HG03575 (cell line): ENCODE data around the gene HEY2.
"Not testable (repeated sequence)": the region's sequence is repeated elsewhere in the genome, so short reads cannot be mapped to it uniquely, and the experiment has no call there.

Experiments used
- ATAC-seq: cut with Tn5 transposase; IDR thresholded peaks from one replicate; pipeline ENCODE4 v1.9.1; 2021; ENCODE audit not compliant: unreplicated experiment, insufficient number of reproducible peaks, low FRiP score; ENCODE audit errors: extremely low read depth

The HEY2 gene

DNA sequence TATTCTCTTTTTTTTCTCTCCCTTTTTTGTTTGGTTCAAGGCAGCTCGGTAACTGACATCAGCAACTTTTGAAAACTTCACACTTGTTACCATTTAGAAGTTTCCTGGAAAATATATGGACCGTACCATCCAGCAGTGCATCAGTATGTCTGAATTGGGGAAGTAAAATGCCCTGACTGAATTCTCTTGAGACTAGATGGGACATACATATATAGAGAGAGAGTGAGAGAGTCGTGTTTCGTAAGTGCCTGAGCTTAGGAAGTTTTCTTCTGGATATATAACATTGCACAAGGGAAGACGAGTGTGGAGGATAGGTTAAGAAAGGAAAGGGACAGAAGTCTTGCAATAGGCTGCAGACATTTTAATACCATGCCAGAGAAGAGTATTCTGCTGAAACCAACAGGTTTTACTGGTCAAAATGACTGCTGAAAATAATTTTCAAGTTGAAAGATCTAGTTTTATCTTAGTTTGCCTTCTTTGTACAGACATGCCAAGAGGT lies 10.6 kb downstream of the HEY2 start:
- ATAC-seq: no peak

DNA sequence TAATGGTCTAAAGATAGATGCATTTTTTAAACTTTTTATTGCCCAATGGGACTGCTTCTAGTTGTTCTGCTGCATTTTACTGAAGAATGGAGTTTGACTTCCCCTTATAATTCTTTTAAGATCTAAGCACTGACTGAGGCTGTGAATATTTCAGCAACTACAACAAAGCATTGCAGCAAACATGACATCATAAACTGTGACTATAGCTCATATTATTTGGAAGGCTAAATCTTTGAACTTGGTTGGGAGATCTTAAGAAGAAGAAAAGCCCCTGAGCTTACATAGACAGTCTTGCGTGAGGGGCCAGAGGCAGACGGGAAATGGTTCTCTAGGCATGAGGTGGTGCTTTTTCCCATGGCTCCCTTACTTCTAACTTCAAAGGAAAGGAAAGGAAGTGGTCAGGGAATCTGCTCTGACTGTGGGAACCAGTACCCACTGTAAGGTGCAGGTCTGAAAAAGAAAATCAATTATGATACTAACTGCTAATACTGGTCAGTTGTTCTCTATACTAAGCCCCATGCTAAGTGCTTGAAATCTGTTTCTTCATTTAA lies 14.8 kb downstream of the HEY2 start:
- ATAC-seq: no peak

DNA sequence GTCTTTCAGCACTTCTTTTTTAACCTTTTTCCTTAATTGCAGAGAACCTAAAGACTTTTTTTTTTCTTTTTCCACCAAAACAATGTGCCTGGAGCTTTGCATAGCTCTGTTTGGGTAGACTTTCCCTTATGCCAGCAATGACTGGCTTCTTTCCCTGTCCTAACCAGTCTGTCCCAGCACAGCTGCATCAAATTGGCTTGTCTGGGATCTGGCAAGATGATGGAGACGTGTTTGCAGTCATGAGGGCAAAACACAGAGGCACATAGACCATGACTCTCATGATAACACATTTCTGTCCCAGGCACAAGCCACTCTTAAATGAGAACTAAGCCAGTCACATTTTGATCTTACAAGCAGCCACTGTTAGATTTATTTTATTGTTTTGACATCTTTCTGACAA lies 16.5 kb downstream of the HEY2 start:
- no peak for ATAC-seq

DNA sequence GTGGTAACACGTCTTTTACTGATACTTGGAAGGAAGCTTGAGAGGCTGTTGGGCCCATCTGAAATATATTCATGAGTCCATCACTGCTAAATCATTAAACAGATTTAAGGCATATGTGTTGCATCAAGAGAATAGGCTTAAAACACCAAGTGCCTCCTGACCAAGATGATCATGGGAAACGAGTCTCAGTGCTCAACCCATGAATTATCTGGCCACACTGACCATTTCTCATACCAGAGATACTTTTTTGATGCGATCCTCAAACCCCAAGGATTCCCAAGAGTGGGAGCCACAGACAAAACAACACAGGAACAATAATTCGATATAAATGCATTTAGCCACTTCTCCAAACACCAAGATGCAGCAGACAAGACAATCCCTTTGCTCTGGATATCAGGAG lies 17.2 kb downstream of the HEY2 start:
- no peak for ATAC-seq

DNA sequence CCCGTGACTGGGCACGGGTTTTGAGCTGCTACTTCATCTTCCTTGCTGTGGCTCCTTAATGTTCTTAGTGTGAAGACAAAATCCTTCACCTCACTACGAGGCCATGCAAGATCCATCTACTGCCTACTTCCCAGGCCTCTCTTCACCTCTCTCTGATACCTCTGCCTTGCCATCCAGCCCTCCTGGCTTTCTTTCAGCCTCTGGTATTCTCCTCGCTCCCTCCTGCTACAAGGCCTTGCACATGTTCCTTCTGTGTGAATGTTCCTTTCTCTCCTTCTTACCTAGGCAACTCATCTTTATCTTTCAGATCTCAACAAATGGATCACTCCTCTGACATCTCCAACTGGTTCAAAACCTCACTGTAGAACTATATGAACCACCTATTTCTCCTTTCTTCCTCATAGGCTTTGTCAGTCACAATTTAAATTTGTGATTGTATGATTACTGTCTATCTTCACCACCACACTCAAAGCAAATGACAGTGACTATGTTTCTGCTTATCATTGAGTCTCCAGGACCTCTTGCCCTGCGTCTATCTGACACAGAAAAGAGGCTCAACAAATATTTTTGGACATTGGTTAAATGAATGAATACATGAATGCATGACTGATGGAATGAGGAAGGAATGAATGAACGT lies 19.8 kb downstream of the HEY2 start:
- no peak for ATAC-seq

DNA sequence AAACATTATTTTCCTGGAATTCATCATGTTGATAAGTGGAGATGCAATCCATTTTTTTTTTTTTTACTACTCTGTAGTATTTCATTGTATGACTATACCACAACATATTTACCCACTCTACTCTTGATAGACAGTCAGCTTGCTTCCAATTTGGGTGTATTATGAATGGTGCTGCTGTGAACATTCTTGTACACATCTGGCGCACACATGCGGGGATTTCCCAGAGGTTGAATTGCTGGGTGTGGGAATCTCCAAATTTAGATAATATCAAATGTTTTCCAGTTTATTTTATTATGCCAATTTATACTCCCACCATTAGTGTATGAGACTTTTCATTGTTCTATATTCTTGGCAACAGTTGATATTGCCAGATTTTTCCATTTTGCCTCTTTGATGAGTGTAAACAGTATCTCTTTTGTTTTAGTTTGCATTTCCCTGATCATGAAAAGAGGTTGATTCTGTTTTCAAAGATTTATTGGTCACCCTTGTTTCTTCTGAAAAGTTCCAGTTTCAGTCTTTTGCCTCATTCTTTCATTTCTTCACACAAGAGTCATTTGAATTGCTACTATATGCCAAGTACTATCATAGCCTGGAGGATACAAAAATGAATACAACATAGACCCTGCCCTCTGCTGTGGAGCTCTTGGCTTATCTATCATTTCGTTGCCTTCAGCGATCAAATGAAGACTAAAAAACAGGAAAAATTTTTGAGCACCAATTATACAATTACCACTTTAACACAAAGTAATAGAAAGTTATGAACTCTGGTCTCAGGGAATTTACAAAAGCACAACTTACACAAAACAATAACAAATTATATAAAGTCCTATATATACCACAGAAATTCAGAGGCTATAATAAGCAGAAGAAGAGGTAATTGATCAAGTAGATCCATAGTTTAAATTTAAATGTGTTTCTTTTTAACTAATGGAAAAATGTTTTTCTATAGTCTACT lies 24.2 kb downstream of the HEY2 start:
- no peak for ATAC-seq

DNA sequence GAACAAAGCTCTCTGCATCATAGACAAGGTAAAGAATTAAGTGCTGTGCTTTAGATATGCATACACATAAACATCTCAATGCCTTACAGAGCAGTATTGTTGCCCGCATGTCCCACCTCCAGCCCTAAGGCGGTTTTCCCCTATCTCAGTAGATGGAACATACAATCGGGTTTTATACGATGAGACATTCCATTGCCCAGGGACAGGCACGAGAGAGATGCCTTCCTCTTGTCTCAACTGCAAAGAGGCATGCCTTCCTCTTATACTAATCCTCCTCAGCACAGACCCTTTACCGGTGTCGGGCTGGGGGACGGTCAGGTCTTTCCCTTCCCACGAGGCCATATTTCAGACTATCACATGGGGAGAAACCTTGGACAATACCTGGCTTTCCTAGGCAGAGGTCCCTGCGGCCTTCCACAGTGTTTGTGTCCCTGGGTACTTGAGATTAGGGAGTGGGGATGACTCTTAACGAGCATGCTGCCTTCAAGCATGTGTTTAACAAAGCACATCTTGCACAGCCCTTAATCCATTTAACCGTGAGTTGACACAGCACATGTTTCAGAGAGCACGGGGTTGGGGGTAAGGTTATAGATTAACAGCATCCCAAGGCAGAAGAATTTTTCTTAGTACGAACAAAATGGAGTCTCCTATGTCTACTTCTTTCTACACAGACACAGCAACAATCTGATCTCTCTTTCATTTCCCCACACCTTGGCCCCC lies 26.8 kb downstream of the HEY2 start:
- ATAC-seq: not testable (repeated sequence)

DNA sequence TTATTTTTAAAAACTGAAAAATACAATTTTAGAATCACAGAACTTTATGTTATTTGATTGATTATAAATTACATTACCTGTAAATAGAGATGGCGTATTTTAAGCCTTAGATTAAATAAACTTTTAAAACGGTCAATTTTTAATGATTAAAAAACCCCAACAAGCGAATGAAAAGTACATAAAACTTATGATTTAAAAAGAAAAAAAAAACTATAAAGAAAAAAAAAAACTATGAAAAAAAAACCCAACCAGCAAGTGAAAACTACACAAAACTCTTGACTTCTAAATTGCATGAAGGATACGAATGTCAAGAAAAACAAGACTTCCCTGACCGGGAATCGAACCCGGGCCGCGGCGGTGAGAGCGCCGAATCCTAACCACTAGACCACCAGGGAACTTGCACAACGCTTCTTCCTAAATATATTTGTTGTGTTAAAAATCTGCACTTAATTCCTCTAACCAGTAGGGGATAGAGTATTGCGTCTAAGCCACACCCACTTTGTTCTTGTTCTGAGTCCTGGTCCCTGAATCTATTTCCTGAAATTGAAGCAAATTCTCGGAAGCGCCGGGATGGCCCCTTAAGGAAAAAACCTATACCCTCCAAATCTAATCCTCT lies 30.6 kb downstream of the HEY2 start:
- ATAC-seq: peak; percentile 67

DNA sequence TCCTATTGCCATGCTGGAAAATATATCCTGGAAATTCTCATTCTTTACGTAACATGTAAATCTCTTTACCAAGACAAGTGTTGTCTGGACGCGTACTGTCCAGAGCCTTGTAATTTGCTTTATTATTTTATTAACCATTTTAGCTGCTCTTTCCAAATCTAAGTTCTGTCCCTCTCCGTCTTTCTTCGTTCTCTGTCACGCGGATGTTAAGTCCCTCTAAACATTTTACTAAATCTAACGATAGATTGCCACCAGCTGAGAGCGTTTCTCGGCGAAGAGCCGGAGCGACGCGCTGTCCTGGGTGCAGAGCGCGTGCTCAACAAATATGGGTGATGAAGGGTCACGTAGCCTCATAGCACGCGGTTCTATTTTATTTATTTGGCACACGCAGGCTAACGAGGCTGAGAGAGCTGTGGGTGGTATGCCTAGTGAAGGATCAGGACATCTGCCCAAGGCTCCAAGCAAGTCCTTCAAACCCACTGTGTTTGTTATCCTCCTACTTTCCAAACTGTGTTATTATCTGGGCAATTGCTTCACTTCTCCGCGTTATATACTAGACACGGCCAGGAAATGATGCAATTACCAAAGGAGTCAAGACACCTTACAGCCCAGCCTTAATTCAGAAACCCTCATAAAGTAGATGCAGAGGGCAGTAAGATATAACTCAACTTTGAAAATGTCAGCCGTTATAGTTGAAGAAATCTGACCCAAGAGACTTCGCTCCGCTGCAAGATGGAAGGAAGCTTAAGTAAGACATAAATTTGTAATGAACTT lies 31.3 kb downstream of the HEY2 start:
- peak; percentile 32 for ATAC-seq

DNA sequence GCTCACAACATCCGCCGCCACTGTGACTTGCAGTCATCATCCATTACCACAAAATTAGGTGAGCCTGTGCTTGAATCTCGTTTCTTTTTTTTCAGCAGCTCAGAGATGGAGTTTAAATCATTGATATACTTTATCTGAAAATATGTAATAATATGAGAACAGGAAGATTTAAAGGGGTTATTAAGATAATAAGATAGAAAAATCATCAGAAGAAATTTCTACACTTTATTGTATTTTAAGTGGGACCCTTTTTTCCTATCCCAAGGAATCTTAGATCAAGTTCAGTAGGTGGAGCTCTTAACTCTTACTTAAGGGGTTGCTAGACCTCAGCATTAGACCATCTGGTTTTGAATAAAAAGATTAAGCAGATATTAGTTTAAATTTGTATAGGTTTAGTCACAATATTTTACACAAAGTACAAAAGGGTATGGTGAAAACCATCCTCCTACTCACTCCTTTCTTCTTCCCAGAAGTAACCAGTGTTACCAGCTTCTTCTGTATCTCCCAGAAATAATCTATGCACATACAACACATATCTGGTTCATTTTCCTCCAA lies 32.0 kb downstream of the HEY2 start:
- ATAC-seq: peak; percentile 28

DNA sequence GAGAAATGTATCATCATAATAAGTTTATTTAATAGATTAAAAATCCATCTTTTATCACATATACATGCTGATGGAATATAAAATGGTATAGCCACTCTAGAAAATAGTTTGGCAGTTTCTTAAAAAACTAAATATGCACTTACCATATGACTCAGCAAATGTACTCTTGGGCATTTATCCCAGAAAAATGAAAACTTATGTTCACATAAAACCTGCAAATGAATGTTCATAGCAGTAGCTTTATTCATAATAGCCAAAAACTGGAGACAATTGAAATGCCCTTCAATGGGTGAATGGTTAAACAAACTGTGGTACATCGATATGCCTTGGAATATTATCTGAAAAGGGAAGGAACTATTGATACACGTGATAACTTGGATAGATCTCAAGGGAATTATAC lies 34.9 kb downstream of the HEY2 start:
- no peak for ATAC-seq

DNA sequence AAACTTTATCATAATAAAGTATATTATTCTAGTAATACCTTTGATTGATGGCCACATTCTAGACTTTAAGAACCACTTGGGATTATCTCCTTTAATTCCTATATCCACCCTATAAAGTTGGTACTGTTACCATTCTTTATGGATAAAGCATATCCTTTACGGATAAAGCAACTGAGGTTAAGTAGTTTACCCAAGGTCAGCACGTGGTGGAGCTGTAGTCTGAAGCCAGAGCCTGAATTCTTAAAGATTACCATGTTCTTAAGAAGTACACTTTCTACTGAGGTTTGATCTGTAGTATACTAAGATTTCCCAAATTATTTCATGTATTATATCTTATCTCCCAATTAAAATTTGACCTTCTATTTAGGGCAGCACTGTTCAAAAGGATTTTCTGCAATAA lies 38.4 kb downstream of the HEY2 start:
- no peak for ATAC-seq

DNA sequence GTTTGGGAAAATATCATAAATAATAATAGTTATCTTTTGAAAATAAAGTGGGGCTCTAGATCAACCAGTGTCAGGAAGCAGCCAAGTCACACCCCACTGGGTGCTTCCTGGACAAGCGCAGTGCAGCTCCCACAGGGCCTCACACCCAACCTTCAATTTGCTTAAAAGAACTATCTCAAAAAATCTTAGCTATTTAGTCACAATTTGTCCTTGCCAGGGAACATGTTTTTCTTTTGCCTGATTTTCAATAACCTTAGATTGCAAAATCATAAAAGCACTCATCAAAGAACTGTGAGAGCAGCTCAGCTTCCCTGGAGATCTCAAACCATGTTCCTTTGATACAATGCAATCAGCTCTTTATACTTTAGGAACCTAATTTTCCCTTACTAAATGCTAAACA lies 39.7 kb downstream of the HEY2 start:
- no peak for ATAC-seq

DNA sequence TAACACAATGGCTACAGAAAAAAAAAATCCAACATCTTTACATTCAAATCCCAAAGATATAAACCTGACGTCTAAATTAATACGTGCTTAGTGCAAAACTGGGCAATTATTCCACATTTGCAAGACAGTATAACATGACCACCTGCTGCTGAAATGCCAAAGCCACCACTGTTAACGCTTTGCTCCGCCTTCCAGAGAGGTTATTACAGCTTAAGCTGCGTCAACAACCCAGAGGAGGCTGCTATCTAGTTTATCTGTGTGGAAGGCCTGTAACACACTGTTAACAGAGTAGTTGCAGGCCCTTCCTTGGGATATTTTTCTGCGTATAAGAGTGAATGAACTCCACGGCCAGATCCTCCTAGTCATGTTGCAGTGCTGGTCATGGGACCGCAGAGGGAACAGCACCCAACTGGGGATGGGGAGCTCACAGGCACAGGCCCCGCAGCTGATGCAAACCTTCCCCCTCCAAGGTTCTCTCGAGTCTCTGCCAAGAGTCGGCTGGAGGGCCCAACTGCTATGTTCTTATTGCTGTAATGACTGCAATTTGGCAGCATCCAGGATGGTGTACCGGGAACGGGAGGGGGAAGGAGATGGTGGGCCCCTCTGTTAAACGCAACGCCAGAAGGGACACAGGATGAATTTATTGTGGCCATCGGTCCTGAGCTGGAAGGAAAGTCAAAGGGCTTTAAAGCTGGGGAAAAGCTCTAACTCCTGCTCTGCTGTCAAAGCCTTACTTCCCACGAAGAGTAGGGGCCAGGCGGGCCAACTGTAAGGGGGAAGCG lies 40.3 kb downstream of the HEY2 start:
- ATAC-seq: peak; percentile 14

DNA sequence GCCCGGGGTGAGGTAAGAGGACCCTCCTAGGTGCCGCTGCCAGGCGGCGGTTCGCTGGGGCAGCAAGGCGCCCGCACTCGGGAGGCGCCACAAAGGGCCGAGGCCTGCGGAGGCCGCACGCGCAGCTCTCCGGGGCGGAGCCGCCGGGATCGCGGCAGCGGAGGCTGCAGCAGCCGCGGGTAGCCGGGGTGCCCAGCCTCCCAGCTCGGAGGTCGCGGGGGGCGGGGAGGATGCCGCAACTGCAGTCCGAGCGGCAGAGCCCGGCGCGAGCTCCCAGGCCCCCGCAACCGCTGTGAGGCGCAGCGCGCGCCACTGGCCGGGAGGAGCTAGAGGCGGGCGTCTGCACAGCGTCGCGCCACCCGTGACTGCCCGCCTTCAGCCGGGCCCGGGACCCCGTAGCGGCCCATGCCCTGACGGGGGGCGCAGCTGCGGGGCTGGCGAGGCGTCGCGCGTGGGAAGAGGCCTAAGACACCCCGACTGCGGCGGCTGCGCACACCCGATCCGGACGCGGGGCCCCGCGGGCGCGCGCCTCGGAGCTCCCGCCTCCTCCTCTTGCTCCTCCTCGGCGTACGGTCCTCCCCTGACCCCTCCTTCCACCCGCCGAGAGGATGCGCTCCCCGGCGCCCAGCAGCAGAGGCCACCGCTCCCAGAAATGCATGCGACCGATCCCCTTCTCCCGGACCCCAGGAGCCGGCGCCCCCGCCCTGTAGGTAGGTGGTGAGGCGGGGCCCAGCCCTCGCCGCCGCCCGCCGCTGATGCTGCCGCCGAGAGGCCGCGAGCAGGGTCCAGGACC lies 41.1 kb downstream of the HEY2 start, which contains the start of gene NCOA7:
Gene NCOA7, plus strand, starts transcription at position 603 of the 793 bp plus-strand sequence. CDS start 24,395 bp downstream, outside the sequence.
- peak; percentile 29 for ATAC-seq

DNA sequence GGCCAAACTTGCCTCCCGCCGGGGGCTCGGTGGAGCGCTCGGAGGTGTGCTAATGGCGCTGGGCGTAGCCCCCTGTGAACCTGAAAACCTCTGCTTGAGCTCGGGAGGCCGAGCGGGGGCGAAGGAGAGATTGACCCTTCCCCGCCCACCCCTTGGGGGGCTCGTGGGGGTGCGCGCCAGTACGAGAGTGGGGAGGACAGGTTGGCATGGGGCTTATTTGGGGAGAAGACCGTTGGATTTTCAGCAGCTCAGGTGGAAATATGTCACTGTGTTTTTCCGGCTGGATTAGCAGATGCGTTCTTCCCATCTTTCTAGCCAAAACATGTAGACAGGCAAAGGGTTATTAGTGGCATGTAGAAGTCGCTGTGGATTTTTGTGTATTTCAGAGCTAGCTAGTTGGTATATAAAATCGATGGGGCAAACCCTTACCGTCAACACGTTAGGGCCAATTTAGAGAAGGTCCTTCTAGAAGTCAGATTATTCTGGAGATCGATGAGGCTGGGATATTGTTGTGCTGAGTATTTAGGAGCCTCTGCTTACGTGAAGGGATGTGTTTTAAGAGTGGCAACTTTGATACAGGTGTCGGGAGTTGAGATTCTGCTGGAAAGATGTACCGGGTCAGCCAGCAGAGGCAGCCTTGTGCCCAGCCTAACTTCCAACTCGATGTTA lies 41.9 kb downstream of the HEY2 start:
- ATAC-seq: peak; percentile 22
